Left lobe of liver (tissue), 2 donors: Measurements from ENCODE around the gene SLC35G4. TPM values are rescaled to one million over a fixed set of nuclear protein-coding genes. Genes with fewer than 3 reads are reported as not detected.
"Not testable (repeated sequence)": the region's sequence is repeated elsewhere in the genome, so short reads cannot be mapped to it uniquely, and the experiment has no call there.

Source experiments
- ATAC-seq: fragments of 200-7000 bp; cut with Tn5 transposase; one replicate; pipeline ENCODE4 v1.9.1; 2020; ENCODE audit warnings: mild to moderate bottlenecking, moderate library complexity
- DNase-seq: peaks from one replicate; pipeline ENCODE4 v3.0.0-alpha.2; 2020; ENCODE audit warnings: low spot score
- total RNA-seq: library from RNA; stranded (reverse); gene quantifications from one replicate; pipeline ENCODE4 v1.2.1, GENCODE V29; 2021
- donor health status: DM: no; HTN: no; CAD: no; lungs with moderate emphysema.
- donor health status: DM: no; HTN: yes; CAD: no.

SLC35G4 gene
- not detected for total RNA-seq

- not testable (repeated sequence) for ATAC-seq, DNase-seq
These were observed at the start of gene SLC35G4 for GRCh38 chr18:11609488-11609887. Gene SLC35G4 (plus strand): TSS chr18:11609596. CDS start chr18:11609596, 0 bp downstream.

- DNase-seq (no peak), ATAC-seq (no peak)
These were observed 48.1 kb upstream of the SLC35G4 start for GRCh38 chr18:11561293-11561692.

GRCh38 chr18:11565716-11566115, 43.7 kb upstream of the SLC35G4 start:
- DNase-seq (no peak), ATAC-seq (no peak)

- ATAC-seq (no peak), DNase-seq (no peak)
These were observed 43.0 kb upstream of the SLC35G4 start for GRCh38 chr18:11566236-11566965.

- DNase-seq: no peak
- ATAC-seq: no peak
These were observed 42.0 kb upstream of the SLC35G4 start for GRCh38 chr18:11567396-11567795.

- ATAC-seq (no peak), DNase-seq (no peak)
These were observed 39.3 kb upstream of the SLC35G4 start for GRCh38 chr18:11570073-11570588.

- no peak for ATAC-seq
- no peak for DNase-seq
These were observed 38.5 kb upstream of the SLC35G4 start for GRCh38 chr18:11570769-11571412.

GRCh38 chr18:11572201-11572600, 37.2 kb upstream of the SLC35G4 start:
- no peak for DNase-seq
- ATAC-seq: no peak

- ATAC-seq (no peak), DNase-seq (no peak)
These were observed 34.9 kb upstream of the SLC35G4 start for GRCh38 chr18:11574545-11574944.

- DNase-seq (no peak), ATAC-seq (no peak)
These were observed 31.9 kb upstream of the SLC35G4 start for GRCh38 chr18:11577271-11578112.

GRCh38 chr18:11578799-11579198, 30.6 kb upstream of the SLC35G4 start:
- DNase-seq (no peak), ATAC-seq (no peak)

- DNase-seq (no peak), ATAC-seq (no peak)
These were observed 29.5 kb upstream of the SLC35G4 start for GRCh38 chr18:11579916-11580315.

GRCh38 chr18:11581286-11581685, 28.1 kb upstream of the SLC35G4 start:
- no peak for ATAC-seq
- DNase-seq: no peak

- no peak for ATAC-seq
- DNase-seq: no peak
These were observed 23.8 kb upstream of the SLC35G4 start for GRCh38 chr18:11585596-11585995.

GRCh38 chr18:11586896-11587295, 22.5 kb upstream of the SLC35G4 start:
- ATAC-seq (no peak), DNase-seq (no peak)

GRCh38 chr18:11587432-11587831, 22.0 kb upstream of the SLC35G4 start:
- no peak for DNase-seq
- ATAC-seq: no peak

GRCh38 chr18:11587846-11588245, 21.6 kb upstream of the SLC35G4 start:
- no peak for DNase-seq

GRCh38 chr18:11591957-11592356, 17.4 kb upstream of the SLC35G4 start:
- no peak for ATAC-seq
- DNase-seq: no peak

More at GRCh38 chr18:11587846-11588245, 21.6 kb upstream of the SLC35G4 start:
- ATAC-seq: no peak

- DNase-seq (no peak), ATAC-seq (no peak)
These were observed 9.1 kb upstream of the SLC35G4 start for GRCh38 chr18:11600321-11600720.

GRCh38 chr18:11607906-11608305, 1.5 kb upstream of the SLC35G4 start:
- ATAC-seq: no peak
- no peak for DNase-seq

- not testable (repeated sequence) for DNase-seq
These were observed 778 bp upstream of the SLC35G4 start for GRCh38 chr18:11608618-11609017.

More at GRCh38 chr18:11608618-11609017, 778 bp upstream of the SLC35G4 start:
- ATAC-seq: not testable (repeated sequence)
